NB4 (cell line): ENCODE measurements around the gene MOGAT3.

ENCODE experiments used
- POLR2A ChIP-seq: IDR thresholded peaks from 2 replicates; pipeline ENCODE4 v1.6.1; 2011; ENCODE audit warnings: mild to moderate bottlenecking; ENCODE audit not compliant: insufficient read length; ENCODE audit errors: extremely low read depth
- TF ChIP-seq, protein P1 (sequence below): IDR thresholded peaks from one replicate; pipeline ENCODE4 v1.5.1; 2012; ENCODE audit warnings: low read depth, low read length
- TF ChIP-seq, protein P2 (sequence below): IDR thresholded peaks from 2 replicates; pipeline ENCODE4 v1.6.1; 2011; ENCODE audit warnings: low read depth, low read length

DNA sequence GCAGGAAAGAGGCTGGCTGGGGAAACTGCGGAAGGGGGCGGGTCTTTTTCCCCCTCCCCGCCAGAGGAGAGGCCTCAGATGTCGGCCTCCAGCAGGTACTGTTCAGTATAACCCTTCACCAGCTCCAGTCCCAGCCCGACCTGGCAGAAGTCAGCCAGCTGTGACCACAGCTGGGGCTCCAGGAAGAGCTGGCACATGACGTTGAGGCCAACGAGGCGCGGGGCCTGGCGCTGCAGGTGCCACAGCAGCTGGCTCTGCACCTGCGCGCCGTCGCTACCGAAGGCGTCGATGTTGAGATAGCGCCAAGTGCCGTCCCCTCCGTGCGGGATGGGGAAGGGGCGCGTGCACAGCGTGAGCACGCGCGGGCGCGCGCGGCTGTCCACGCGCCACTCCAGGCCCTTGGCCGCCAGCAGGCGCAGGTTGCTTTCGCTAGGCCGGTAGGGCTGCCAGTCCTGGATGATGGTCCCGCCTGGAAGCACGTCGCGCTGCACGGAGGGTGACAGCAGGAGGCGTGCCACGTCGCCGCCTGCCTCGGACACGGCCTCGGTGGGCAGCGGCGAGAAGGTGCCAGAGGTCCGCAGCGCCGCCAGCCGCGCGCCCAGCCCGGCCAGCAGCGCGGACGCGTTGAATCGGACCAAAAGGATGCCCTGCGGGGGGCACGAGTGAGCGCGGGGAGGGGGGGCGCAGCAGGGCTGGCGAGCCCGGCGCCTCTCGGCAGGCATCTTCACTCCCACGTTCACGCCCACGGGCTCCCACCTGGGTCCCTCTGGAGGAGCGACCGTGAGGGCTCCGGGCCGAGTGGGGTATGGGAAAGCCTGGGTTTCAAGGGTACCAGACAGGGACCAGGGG lies 28.6 kb downstream of the MOGAT3 start:
- TF ChIP-seq, protein P1, sequence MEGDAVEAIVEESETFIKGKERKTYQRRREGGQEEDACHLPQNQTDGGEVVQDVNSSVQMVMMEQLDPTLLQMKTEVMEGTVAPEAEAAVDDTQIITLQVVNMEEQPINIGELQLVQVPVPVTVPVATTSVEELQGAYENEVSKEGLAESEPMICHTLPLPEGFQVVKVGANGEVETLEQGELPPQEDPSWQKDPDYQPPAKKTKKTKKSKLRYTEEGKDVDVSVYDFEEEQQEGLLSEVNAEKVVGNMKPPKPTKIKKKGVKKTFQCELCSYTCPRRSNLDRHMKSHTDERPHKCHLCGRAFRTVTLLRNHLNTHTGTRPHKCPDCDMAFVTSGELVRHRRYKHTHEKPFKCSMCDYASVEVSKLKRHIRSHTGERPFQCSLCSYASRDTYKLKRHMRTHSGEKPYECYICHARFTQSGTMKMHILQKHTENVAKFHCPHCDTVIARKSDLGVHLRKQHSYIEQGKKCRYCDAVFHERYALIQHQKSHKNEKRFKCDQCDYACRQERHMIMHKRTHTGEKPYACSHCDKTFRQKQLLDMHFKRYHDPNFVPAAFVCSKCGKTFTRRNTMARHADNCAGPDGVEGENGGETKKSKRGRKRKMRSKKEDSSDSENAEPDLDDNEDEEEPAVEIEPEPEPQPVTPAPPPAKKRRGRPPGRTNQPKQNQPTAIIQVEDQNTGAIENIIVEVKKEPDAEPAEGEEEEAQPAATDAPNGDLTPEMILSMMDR: no peak
- no peak for TF ChIP-seq POLR2A
- TF ChIP-seq, protein P2, sequence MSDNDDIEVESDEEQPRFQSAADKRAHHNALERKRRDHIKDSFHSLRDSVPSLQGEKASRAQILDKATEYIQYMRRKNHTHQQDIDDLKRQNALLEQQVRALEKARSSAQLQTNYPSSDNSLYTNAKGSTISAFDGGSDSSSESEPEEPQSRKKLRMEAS: no peak
